Measurements from ENCODE around the gene TULP4. TPM values are rescaled to one million over a fixed set of nuclear protein-coding genes. Genes with fewer than 3 reads are reported as not detected.

Gene TULP4
- total RNA-seq, 1 experiment from 2014 or later: 21.5 TPM

DNA sequence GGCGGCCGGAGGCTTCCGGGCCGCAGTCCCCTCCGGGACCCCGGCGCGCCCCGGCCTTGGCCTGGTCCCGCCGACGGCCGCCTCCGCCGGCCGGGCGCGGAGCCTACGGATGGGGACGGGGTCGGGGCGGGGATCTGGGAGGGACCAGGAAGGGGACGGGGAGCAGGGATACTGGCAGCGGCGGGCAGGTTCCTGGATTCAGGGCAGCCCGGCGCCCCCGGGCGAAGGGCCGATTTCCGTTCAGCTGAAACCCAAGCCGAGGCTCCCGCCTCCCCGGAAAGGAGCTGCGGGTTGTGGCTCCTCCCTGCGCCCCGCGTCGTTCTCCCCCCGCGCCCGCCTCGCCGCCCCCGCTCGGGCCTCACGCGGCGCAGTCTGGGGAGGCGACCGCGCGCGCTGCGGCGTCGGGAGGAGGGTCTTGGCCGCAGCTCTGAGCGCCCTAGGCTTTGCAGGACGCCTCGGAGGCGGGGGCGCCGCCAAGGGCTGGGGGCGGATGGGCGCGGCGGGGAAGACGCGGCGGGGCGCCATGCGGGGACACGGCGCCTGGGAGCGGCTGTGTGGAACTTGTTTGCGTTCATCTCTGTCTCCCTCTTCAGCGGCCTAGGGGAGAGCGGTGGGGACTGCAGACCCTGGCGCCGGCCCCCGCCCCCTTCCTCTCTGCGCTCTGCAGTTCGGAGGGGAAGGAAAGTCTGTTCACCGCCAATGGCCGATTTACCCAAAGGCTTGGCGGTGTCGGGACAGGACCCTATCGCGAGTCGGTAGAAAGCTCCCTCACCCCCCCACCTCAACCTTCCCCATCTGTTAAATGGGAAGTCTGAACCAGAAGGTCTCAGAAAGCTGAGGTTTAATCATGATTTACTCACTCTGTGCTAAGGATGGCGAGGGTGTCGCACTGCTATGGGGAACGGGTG lies 224.9 kb downstream of the TULP4 start:
- Histone ChIP-seq H3K9me3 (ENCODE audit: low read length) (no peaks in the 10 kb centered on the region), H3K36me3 (ENCODE audit: low read depth, low read length) (no peaks in the 10 kb centered on the region), H3K27ac (ENCODE audit: low read length) (no peak overlapping the region), H3K9ac (ENCODE audit: low read length) (no peak overlapping the region), H3F3A (ENCODE audit: low read length, unreplicated experiment) (no peaks in the 10 kb centered on the region), H4K20me1 (ENCODE audit: low read length) (no peaks in the 10 kb centered on the region), H3K79me2 (ENCODE audit: low read length) (no peaks in the 10 kb centered on the region), H3K27me3 (ENCODE audit: low read length) (no peaks in the 10 kb centered on the region), H3K4me3 (ENCODE audit: low read length) (peak overlapping the region; percentile 67), H3K9me2 (replicated peaks; ENCODE audit: low read length) (no peaks in the 10 kb centered on the region), H3K4me1 (ENCODE audit: insufficient read depth, low read length) (no peaks in the 10 kb centered on the region), H2AFZ (ENCODE audit: low read length) (no peak overlapping the region), H3K4me2 (ENCODE audit: low read length) (peak overlapping the region; percentile 90)
- DNase-seq (peak; percentile 33), ATAC-seq (peak; percentile 67)
- POLR2A ChIA-PET (ENCODE audit: unreplicated experiment): no interaction called here
- TF ChIP-seq CTCF (conservative IDR thresholded peaks at IDR 0.05; ENCODE audit: low read depth, low read length) (no peak), EZH2phosphoT487 (IDR thresholded peaks at IDR 0.05; ENCODE audit: borderline replicate concordance, low read length) (no peak), EZH2 (IDR thresholded peaks at IDR 0.05; ENCODE audit: low read length, unreplicated experiment) (no peak)
- CTCF ChIA-PET: interaction anchor here (0.8 kb wide), 1 partner anchor 26 kb away, joined by 3 read pairs; no protein-coding TSS in a partner anchor
- BruUV-seq (replicated peaks): no TSS peak
- intact Hi-C loops (cut with micrococcal nuclease): no loop called here

- no peaks in the 10 kb centered on the region for H3K4me1 ChIP-seq (ENCODE audit: insufficient read depth, low read length)
- ChIA-PET CTCF (interaction anchor here (0.5 kb wide), 1 partner anchor 320 kb away, joined by 4 read pairs; no protein-coding TSS in a partner anchor), POLR2A (ENCODE audit: unreplicated experiment) (no interaction called here)
- H3K27ac ChIP-seq (ENCODE audit: low read length): no peak overlapping the region
- DNase-seq: no peak
- no peaks in the 10 kb centered on the region for H3K36me3 ChIP-seq (ENCODE audit: low read depth, low read length)
- H3K4me2 ChIP-seq (ENCODE audit: low read length): no peak overlapping the region
- no peak for ATAC-seq
- H3K79me2 ChIP-seq (ENCODE audit: low read length): no peaks in the 10 kb centered on the region
- H3K9me3 ChIP-seq (ENCODE audit: low read length): no peaks in the 10 kb centered on the region
- no TSS peak for BruUV-seq (replicated peaks)
- H3K9me2 ChIP-seq (replicated peaks; ENCODE audit: low read length): no peaks in the 10 kb centered on the region
- no peaks in the 10 kb centered on the region for H4K20me1 ChIP-seq (ENCODE audit: low read length)
- no peak for TF ChIP-seq EZH2 (IDR thresholded peaks at IDR 0.05; ENCODE audit: low read length, unreplicated experiment)
- no peak for TF ChIP-seq EZH2phosphoT487 (IDR thresholded peaks at IDR 0.05; ENCODE audit: borderline replicate concordance, low read length)
- TF ChIP-seq CTCF (conservative IDR thresholded peaks at IDR 0.05; ENCODE audit: low read depth, low read length): no peak
- H3K27me3 ChIP-seq (ENCODE audit: low read length): no peaks in the 10 kb centered on the region
- no peaks in the 10 kb centered on the region for H3F3A ChIP-seq (ENCODE audit: low read length, unreplicated experiment)
- no peak overlapping the region for H3K4me3 ChIP-seq (ENCODE audit: low read length)
- intact Hi-C loops (cut with micrococcal nuclease): no loop called here
- no peak overlapping the region for H3K9ac ChIP-seq (ENCODE audit: low read length)
- H2AFZ ChIP-seq (ENCODE audit: low read length): no peak overlapping the region
Observed at GRCh38 chr6:158538741-158539140, 226.5 kb downstream of the TULP4 start.

DNA sequence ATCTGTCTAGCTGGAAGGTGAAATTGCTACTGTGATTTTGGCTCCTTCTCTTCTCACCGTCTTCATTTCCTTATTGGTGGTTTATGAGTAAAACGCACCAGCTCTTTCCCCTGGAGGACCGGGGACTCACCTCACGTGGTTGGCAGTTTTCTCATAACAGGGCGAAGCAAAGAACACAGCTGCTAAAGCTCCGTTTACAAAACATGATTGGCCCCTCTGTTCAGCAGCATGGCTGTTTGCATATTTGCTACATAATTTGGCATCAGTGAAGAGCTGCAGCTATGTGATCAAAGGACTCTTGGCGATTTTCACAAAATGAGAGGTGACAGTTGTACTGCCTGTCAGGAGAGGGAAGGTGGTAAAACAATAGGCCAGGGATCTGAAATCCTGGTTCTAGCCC lies 227.1 kb downstream of the TULP4 start:
- CTCF ChIA-PET: no interaction called here

More for the DNA sequence above, 227.1 kb downstream of the TULP4 start:
- Histone ChIP-seq H4K20me1 (ENCODE audit: low read length) (no peaks in the 10 kb centered on the region), H2AFZ (ENCODE audit: low read length) (no peak overlapping the region), H3K27ac (ENCODE audit: low read length) (no peak overlapping the region), H3K9ac (ENCODE audit: low read length) (no peak overlapping the region), H3K4me1 (ENCODE audit: insufficient read depth, low read length) (no peaks in the 10 kb centered on the region), H3K27me3 (ENCODE audit: low read length) (no peaks in the 10 kb centered on the region), H3K79me2 (ENCODE audit: low read length) (no peaks in the 10 kb centered on the region), H3K4me3 (ENCODE audit: low read length) (no peak overlapping the region), H3K4me2 (ENCODE audit: low read length) (no peak overlapping the region), H3K36me3 (ENCODE audit: low read depth, low read length) (no peaks in the 10 kb centered on the region), H3F3A (ENCODE audit: low read length, unreplicated experiment) (no peaks in the 10 kb centered on the region), H3K9me3 (ENCODE audit: low read length) (no peaks in the 10 kb centered on the region), H3K9me2 (replicated peaks; ENCODE audit: low read length) (no peaks in the 10 kb centered on the region)
- intact Hi-C loops (cut with micrococcal nuclease): no loop called here
- no peak for TF ChIP-seq CTCF (conservative IDR thresholded peaks at IDR 0.05; ENCODE audit: low read depth, low read length)
- TF ChIP-seq EZH2 (IDR thresholded peaks at IDR 0.05; ENCODE audit: low read length, unreplicated experiment): no peak
- TF ChIP-seq EZH2phosphoT487 (IDR thresholded peaks at IDR 0.05; ENCODE audit: borderline replicate concordance, low read length): no peak
- no TSS peak for BruUV-seq (replicated peaks)
- POLR2A ChIA-PET (ENCODE audit: unreplicated experiment): no interaction called here
- DNase-seq (no peak), ATAC-seq (no peak)

Data from PC-3 (cell line).